Skeletal muscle cell (primary cell): Measurements from ENCODE around the gene CCHCR1.
"Not testable (repeated sequence)": the region's sequence is repeated elsewhere in the genome, so short reads cannot be mapped to it uniquely, and the experiment has no call there.

ENCODE experiments used
- DNase-seq: peaks from one replicate; pipeline ENCODE4 v3.0.0-alpha.2; 2010; ENCODE audit warnings: low read depth
- H3K4me3 ChIP-seq: 2 replicates; pipeline ENCODE4 v1.5.1; 2011; ENCODE audit warnings: low read depth, mild to moderate bottlenecking, control low read depth, low read length, moderate library complexity

Gene CCHCR1

GRCh38 chr6:31165986-31166385, 8.4 kb upstream of the CCHCR1 start:
- DNase-seq, result no peak

GRCh38 chr6:31165064-31165832, 7.6 kb upstream of the CCHCR1 start:
- DNase-seq, result not testable (repeated sequence)

More at GRCh38 chr6:31165986-31166385, 8.4 kb upstream of the CCHCR1 start:
- no peak overlapping the region for H3K4me3 ChIP-seq

GRCh38 chr6:31164475-31165063, 7.0 kb upstream of the CCHCR1 start:
- DNase-seq, result not testable (repeated sequence)

More at GRCh38 chr6:31165064-31165832, 7.6 kb upstream of the CCHCR1 start:
- not testable (repeated sequence) for H3K4me3 ChIP-seq

GRCh38 chr6:31163922-31164321, 6.3 kb upstream of the CCHCR1 start:
- H3K4me3 ChIP-seq, result no peak overlapping the region

More at GRCh38 chr6:31164475-31165063, 7.0 kb upstream of the CCHCR1 start:
- H3K4me3 ChIP-seq, result not testable (repeated sequence)

GRCh38 chr6:31162463-31163165, 5.0 kb upstream of the CCHCR1 start:
- H3K4me3 ChIP-seq, result no peak overlapping the region
- DNase-seq, result no peak

More at GRCh38 chr6:31163922-31164321, 6.3 kb upstream of the CCHCR1 start:
- DNase-seq, result no peak

GRCh38 chr6:31161216-31162126, 3.9 kb upstream of the CCHCR1 start:
- DNase-seq, result no peak
- H3K4me3 ChIP-seq, result no peak overlapping the region

GRCh38 chr6:31158863-31159855, 1.6 kb upstream of the CCHCR1 start:
- no peak for DNase-seq
- H3K4me3 ChIP-seq, result peak overlapping the region; percentile 83

- peak within 1 kb of the TSS; percentile 83 for H3K4me3 ChIP-seq
- peak; percentile 95 for DNase-seq
Measured at GRCh38 chr6:31158140-31158862, 699 bp upstream of the CCHCR1 start, which contains the start of gene TCF19. Gene TCF19 (plus strand): TSS chr6:31158589. CDS start chr6:31159470, 881 bp downstream.

GRCh38 chr6:31156641-31157040, 961 bp downstream of the CCHCR1 start:
- no peak overlapping the region for H3K4me3 ChIP-seq
- no peak for DNase-seq

- no peak overlapping the region for H3K4me3 ChIP-seq
Measured at GRCh38 chr6:31154436-31154835, 3.2 kb downstream of the CCHCR1 start.

GRCh38 chr6:31152781-31153180, 4.8 kb downstream of the CCHCR1 start:
- no peak for DNase-seq
- no peak overlapping the region for H3K4me3 ChIP-seq

More at GRCh38 chr6:31154436-31154835, 3.2 kb downstream of the CCHCR1 start:
- DNase-seq, result no peak

GRCh38 chr6:31149827-31150447, 7.7 kb downstream of the CCHCR1 start:
- H3K4me3 ChIP-seq, result no peak overlapping the region
- DNase-seq, result no peak

GRCh38 chr6:31145386-31145785, 12.2 kb downstream of the CCHCR1 start:
- no peak for DNase-seq
- H3K4me3 ChIP-seq, result no peak overlapping the region

- no peak overlapping the region for H3K4me3 ChIP-seq
- DNase-seq, result no peak
Measured at GRCh38 chr6:31144970-31145340, 12.6 kb downstream of the CCHCR1 start.

GRCh38 chr6:31144296-31144969, 13.2 kb downstream of the CCHCR1 start:
- no peak overlapping the region for H3K4me3 ChIP-seq
- no peak for DNase-seq

GRCh38 chr6:31143148-31143547, 14.5 kb downstream of the CCHCR1 start:
- H3K4me3 ChIP-seq, result no peak overlapping the region

More at GRCh38 chr6:31143148-31143547, 14.5 kb downstream of the CCHCR1 start:
- DNase-seq, result peak; percentile 79
